GM19025 (cell line): ENCODE data around the gene PNPLA8.
"Not testable (repeated sequence)": the region's sequence is repeated elsewhere in the genome, so short reads cannot be mapped to it uniquely, and the experiment has no call there.

ENCODE experiments used
- ATAC-seq: cut with Tn5 transposase; IDR thresholded peaks from one replicate; pipeline ENCODE4 v1.9.1; 2021; ENCODE audit warnings: mild to moderate bottlenecking, low read depth, moderate library complexity; ENCODE audit not compliant: unreplicated experiment

The PNPLA8 gene

DNA sequence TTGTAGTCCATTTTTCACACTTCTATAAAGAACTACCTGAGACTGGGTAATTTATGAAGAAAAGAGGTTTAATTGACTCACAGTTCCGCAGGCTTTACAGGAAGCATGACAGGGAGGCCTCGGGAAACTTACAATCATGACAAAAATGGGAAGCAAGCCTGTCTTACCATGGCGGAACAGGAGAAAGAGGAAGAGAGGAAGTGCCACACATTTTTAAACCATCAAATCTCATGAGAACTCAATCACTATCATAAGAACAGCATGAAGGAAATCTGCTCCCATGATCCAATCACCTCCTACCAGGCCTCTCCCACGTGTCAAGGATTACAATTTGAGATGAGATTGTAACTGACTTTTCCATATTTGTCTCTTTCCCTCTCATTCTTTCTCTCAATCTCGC lies 9.3 kb upstream of the PNPLA8 start:
- no peak for ATAC-seq

GRCh38 chr7:108533712-108534111 lies 7.8 kb upstream of the PNPLA8 start:
- no peak for ATAC-seq

GRCh38 chr7:108529341-108529740 lies 3.4 kb upstream of the PNPLA8 start:
- ATAC-seq = no peak

DNA sequence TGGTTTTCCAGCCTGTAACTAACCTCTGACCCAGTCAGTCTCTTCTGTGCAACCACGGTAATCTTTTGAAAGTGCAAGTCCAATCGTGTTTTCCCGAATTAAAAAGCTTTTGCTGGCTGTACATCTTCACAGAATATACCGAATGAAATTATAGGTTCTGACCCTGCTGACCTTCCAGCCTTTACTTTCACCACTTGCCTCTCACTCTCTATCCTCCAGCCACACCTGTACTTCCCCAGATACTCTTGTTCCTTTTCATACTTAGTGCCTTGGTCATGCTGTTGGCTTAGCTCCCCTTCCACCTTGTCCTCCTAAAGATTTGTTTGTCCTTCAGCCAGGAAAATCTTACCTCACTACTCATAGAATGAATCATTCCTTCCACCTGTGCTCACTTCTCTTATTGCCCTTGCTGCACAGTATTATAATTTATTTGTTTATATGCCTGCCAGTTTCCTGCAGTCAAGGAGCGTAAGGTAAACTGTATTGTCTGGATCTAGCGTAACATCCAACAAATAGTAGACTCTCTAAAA lies 2.3 kb upstream of the PNPLA8 start:
- ATAC-seq = no peak

GRCh38 chr7:108526768-108527017 lies 758 bp upstream of the PNPLA8 start:
- no peak for ATAC-seq

- peak; percentile 40 for ATAC-seq
Observed at GRCh38 chr7:108525327-108525984, 479 bp downstream of the PNPLA8 start.

- ATAC-seq = no peak
Observed at GRCh38 chr7:108522780-108523179, 3.2 kb downstream of the PNPLA8 start.

GRCh38 chr7:108517951-108518350 lies 8.0 kb downstream of the PNPLA8 start:
- no peak for ATAC-seq

- no peak for ATAC-seq
Observed at GRCh38 chr7:108515630-108516029, 10.3 kb downstream of the PNPLA8 start.

DNA sequence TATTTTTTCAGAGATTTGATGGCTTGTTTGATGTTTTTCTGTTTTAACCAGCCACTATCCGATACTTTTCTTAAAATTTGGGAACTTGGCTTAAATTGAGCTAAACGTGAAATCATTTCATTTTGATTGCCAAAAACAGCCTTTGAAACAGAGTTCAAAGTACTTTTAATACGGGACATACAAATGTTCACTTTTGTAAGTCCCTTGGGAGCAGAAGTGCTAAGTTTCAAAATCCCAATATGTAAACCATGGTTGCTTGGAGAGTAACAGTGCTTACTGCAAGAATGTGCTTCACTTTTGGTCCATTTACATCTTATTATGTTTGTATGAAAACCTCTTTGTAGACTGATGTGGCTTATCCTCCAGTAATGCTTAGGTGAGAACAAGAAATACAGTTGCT lies 10.9 kb downstream of the PNPLA8 start:
- ATAC-seq = no peak

- ATAC-seq = no peak
Observed at GRCh38 chr7:108511939-108512338, 14.0 kb downstream of the PNPLA8 start.

DNA sequence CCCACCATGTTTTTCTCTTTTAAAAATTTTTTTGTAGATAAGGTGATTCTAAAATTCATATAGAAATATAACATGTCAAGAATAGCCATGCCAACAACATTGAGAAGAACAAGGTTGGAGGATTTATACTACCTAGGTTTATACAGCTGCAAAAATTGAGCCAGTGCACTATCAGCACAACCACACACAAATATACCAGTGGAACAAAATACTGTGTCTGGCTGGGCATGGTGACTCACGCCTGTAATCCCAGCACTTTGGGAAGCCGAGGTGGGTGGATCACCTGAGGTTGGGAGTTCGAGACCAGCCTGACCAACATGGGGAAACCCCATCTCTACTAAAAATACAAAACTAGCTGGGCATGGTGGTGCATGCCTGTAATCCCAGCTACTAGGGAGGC lies 21.4 kb downstream of the PNPLA8 start:
- ATAC-seq = not testable (repeated sequence)

GRCh38 chr7:108503112-108504026 lies 22.6 kb downstream of the PNPLA8 start:
- peak; percentile 97 for ATAC-seq

DNA sequence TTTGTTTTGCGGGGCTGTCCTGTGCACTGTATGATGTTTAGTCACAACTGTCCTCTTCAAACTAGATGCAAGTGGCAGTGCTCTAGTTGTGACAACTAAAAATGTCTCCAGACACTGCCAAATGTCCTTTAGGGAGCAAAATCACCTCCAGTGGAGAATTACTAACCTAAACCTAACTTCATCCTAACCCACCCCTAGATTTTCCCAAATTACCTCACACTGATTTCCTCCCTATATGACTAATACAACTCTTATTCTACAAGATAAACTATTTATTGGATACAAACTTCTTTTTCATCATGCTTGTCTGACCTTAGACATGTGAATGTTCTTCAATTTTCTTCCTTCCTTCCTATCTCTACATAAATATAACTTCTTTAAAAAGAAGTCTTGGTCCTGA lies 26.4 kb downstream of the PNPLA8 start:
- no peak for ATAC-seq

- no peak for ATAC-seq
Observed at GRCh38 chr7:108498481-108498880, 27.5 kb downstream of the PNPLA8 start.

GRCh38 chr7:108497082-108497725 lies 28.7 kb downstream of the PNPLA8 start:
- ATAC-seq = peak; percentile 63

DNA sequence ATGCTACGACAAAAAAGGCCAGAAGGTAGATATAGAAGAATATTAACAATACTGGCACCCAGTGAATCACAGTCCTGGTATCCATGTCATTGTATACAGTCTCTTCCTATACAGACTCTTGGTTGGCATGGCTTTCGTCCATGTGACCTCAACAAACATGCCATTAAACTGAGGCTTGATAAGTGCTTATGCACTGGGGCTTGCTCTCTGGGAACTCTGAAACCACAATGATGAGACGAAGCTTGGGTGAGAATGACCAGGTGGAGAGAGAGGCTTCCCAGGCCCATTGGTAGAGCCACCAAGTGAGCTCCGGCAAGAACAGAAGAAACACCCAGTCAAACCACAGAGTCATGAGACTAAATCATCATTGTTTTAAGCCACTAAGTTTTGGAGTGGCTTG lies 33.2 kb downstream of the PNPLA8 start:
- no peak for ATAC-seq

- ATAC-seq = no peak
Observed at GRCh38 chr7:108488768-108489538, 37.0 kb downstream of the PNPLA8 start.

GRCh38 chr7:108487646-108488045 lies 38.3 kb downstream of the PNPLA8 start:
- no peak for ATAC-seq

GRCh38 chr7:108486291-108486966 lies 39.5 kb downstream of the PNPLA8 start:
- no peak for ATAC-seq
